K562 (cell line): Measurements from ENCODE around the gene TGM5. TPM values are rescaled to one million over a fixed set of nuclear protein-coding genes. Genes with fewer than 3 reads are reported as not detected.
A peak's percentile ranks its signal among the peaks of the same experiment; 100 is the strongest.

Experiments
- BRF2 ChIP-seq: IDR thresholded peaks from 3 replicates; pipeline ENCODE4 v1.6.1; 2011; ENCODE audit warnings: borderline replicate concordance, mild to moderate bottlenecking; ENCODE audit not compliant: insufficient read length, insufficient read depth
- CHCHD3 ChIP-seq: fragments of 250-450 bp; sonication (Bioruptor Pico); IDR thresholded peaks from 2 replicates; pipeline ENCODE4 v2.1.2; 2022; ENCODE audit warnings: mild to moderate bottlenecking
- COPS2 ChIP-seq: fragments of 450-650 bp; conservative IDR thresholded peaks from 2 replicates; pipeline ENCODE4 v1.6.1; 2016; ENCODE audit warnings: mild to moderate bottlenecking, moderate library complexity
- GABPB2 ChIP-seq: fragments of 250-450 bp; sonication (Bioruptor Pico); conservative IDR thresholded peaks from 2 replicates; pipeline ENCODE4 v1.5.1; 2021; ENCODE audit warnings: mild to moderate bottlenecking
- GTF2F1 ChIP-seq: IDR thresholded peaks from 2 replicates; pipeline ENCODE4 v1.6.1; 2011; ENCODE audit warnings: low read depth, low read length, improper control_type of control experiment
- HBP1 ChIP-seq: fragments of 450-650 bp; formaldehyde crosslinking; IDR thresholded peaks from 2 replicates; pipeline ENCODE4 v1.4.0; 2022; ENCODE audit warnings: missing genetic modification characterization
- HES1 ChIP-seq: fragments of 450-650 bp; IDR thresholded peaks from 2 replicates; pipeline ENCODE4 v1.6.1; 2016; ENCODE audit warnings: low read depth, mild to moderate bottlenecking, moderate library complexity
- HSF4 ChIP-seq: fragments of 250-450 bp; sonication (Bioruptor Pico); IDR thresholded peaks from 2 replicates; pipeline ENCODE4 v2.1.2; 2022; ENCODE audit warnings: mild to moderate bottlenecking, moderate library complexity, borderline replicate concordance
- LEF1 ChIP-seq: fragments of 450-650 bp; IDR thresholded peaks from 2 replicates; pipeline ENCODE4 v1.6.1; 2016; ENCODE audit warnings: mild to moderate bottlenecking
- MCM2 ChIP-seq: fragments of 450-650 bp; IDR thresholded peaks from 2 replicates; pipeline ENCODE4 v1.6.1; 2017; ENCODE audit warnings: low read depth, mild to moderate bottlenecking
- NFE2L1 ChIP-seq: fragments of 450-650 bp; IDR thresholded peaks from 2 replicates; pipeline ENCODE4 v1.6.1; 2016; ENCODE audit warnings: missing genetic modification characterization, low read depth, mild to moderate bottlenecking, missing compliant biosample characterization, moderate library complexity, borderline replicate concordance
- NR3C1 ChIP-seq: sonication (generic); formaldehyde crosslinking; IDR thresholded peaks from 2 replicates; pipeline ENCODE4 v1.8.1; 2022; ENCODE audit warnings: missing genetic modification reagents
- PATZ1 ChIP-seq: fragments of 250-450 bp; sonication (Bioruptor Pico); IDR thresholded peaks from 2 replicates; pipeline ENCODE4 v1.5.0; 2020; ENCODE audit warnings: mild to moderate bottlenecking, borderline replicate concordance
- PHF20 ChIP-seq: fragments of 450-650 bp; IDR thresholded peaks from 2 replicates; pipeline ENCODE4 v1.6.1; 2018; ENCODE audit not compliant: partially characterized antibody
- SLC30A9 ChIP-seq: fragments of 250-450 bp; sonication (Bioruptor Pico); IDR thresholded peaks from 2 replicates; pipeline ENCODE4 v1.8.0; 2022; ENCODE audit warnings: mild to moderate bottlenecking, moderate library complexity
- SRSF7 ChIP-seq: fragments of 200-400 bp; formaldehyde crosslinking; optimal IDR thresholded peaks from 2 replicates; pipeline ENCODE3; 2017; ENCODE audit warnings: mild to moderate bottlenecking, low read depth, low read length
- STAG1 ChIP-seq: sonication (generic); formaldehyde crosslinking; IDR thresholded peaks from 2 replicates; pipeline ENCODE4 v1.5.0; 2020; ENCODE audit warnings: missing genetic modification reagents, borderline replicate concordance
- TRIM24 ChIP-seq, 2 experiments: fragments of 450-650 bp; IDR thresholded peaks; 2 replicates each; pipeline ENCODE4 v1.6.1; 2016
- ZBTB43 ChIP-seq: sonication (generic); formaldehyde crosslinking; IDR thresholded peaks from 2 replicates; pipeline ENCODE4 v1.8.0; 2023; ENCODE audit warnings: mild to moderate bottlenecking, missing genetic modification reagents
- ZC3H4 ChIP-seq: sonication (generic); formaldehyde crosslinking; IDR thresholded peaks from 2 replicates; pipeline ENCODE4 v1.9.0; 2021; ENCODE audit warnings: missing genetic modification reagents, borderline replicate concordance
- ZFPM2 ChIP-seq: fragments of 250-450 bp; sonication (Bioruptor Pico); IDR thresholded peaks from 2 replicates; pipeline ENCODE4 v1.5.1; 2022; ENCODE audit warnings: mild to moderate bottlenecking
- ZNF282 ChIP-seq: sonication (generic); formaldehyde crosslinking; IDR thresholded peaks from 2 replicates; pipeline ENCODE4 v1.8.1; 2023; ENCODE audit warnings: missing genetic modification reagents
- ZNF707 ChIP-seq: fragments of 250-450 bp; sonication (Bioruptor Pico); conservative IDR thresholded peaks from 2 replicates; pipeline ENCODE4 v1.8.0; 2022; ENCODE audit warnings: inconsistent platforms, mild to moderate bottlenecking, moderate library complexity
- ZNF75A ChIP-seq: fragments of 450-650 bp; formaldehyde crosslinking; IDR thresholded peaks from 2 replicates; pipeline ENCODE4 v1.4.0; 2020; ENCODE audit warnings: mild to moderate bottlenecking
- ZNF766 ChIP-seq: fragments of 200-800 bp; sonication (Bioruptor generic); conservative IDR thresholded peaks from 2 replicates; pipeline ENCODE4 v1.6.1; 2016; ENCODE audit warnings: missing genetic modification characterization, missing compliant biosample characterization
- polyA plus RNA-seq, 8 experiments: library from polyadenylated mRNA; depleted of rRNA in 4 of 8; stranded (reverse) in 5 of 8; unstranded in 3 of 8; fragments of >200 nt; fragmentation: Nextera tagmentation in 2 of 8; fragmentation: Illumina TruSeq in 1 of 8; extraction: Ambion mirVana in 2 of 8; extraction: Trizol in 1 of 8; gene quantifications; 2 replicates each; pipeline versions ENCODE4 v1.2.1 to v1.2.3, GENCODE V29; 2011 to 2014; ENCODE audit warnings: inconsistent platforms in 1 of 8, missing spikeins in 1 of 8
- total RNA-seq, 7 experiments: library from RNA; depleted of rRNA in 6 of 7; stranded (reverse); fragments of >200 nt in 6 of 7; fragmentation: Illumina TruSeq in 2 of 7; extraction: Trizol in 2 of 7; gene quantifications; 2 replicates each; pipeline versions ENCODE4 v1.2.1 to v1.2.3, GENCODE V29; 2011 to 2021; ENCODE audit warnings: low replicate concordance in 1 of 7

TGM5 gene
- total and polyA plus RNA-seq, 9 of the 15 experiments (the other 6 are each of a cell fraction or from before 2014, with no cell fraction given), result 0.03 to 0.10 (median 0.07) TPM; not detected in 6

GRCh38 chr15:43285609-43286037, 18.9 kb upstream of the TGM5 start (continued):
- no peak for TF ChIP-seq PATZ1 (CRISPR knock-in tag)
- no peak for TF ChIP-seq COPS2
- TF ChIP-seq SLC30A9 (CRISPR knock-in tag), result no peak
- TF ChIP-seq ZC3H4 (CRISPR knock-in tag), result no peak
- no peak for TF ChIP-seq PHF20
- no peak for TF ChIP-seq HSF4
- TF ChIP-seq ZNF766 (CRISPR knock-in tag), result no peak
- no peak for TF ChIP-seq GTF2F1
- no peak for TF ChIP-seq SRSF7
- no peak for TF ChIP-seq HBP1
- TF ChIP-seq TRIM24 (IDR thresholded peaks at IDR 0.05), result no peak
- no peak for TF ChIP-seq ZFPM2 (CRISPR knock-in tag)
- TF ChIP-seq ZNF707 (CRISPR knock-in tag), result no peak
- no peak for TF ChIP-seq LEF1
- no peak for TF ChIP-seq CHCHD3 (CRISPR knock-in tag)
- TF ChIP-seq ZBTB43 (CRISPR knock-in tag), result no peak
- TF ChIP-seq MCM2, result no peak
- no peak for TF ChIP-seq ZNF75A (CRISPR knock-in tag)
- peak; percentile 42; the same call in 1 of the 2 replicates for TF ChIP-seq STAG1 (CRISPR knock-in tag)
- no peak for TF ChIP-seq BRF2
- no peak for TF ChIP-seq ZNF282
- no peak for TF ChIP-seq NR3C1 (CRISPR knock-in tag)
- TF ChIP-seq NFE2L1 (tag), result no peak
- TF ChIP-seq GABPB2 (CRISPR knock-in tag), result no peak
- no peak for TF ChIP-seq HES1
